Smooth muscle cell (in vitro differentiated cells): ENCODE data around the gene GLIPR1. TPM values are rescaled to one million over a fixed set of nuclear protein-coding genes. Genes with fewer than 3 reads are reported as not detected.
"Not testable (repeated sequence)": the region's sequence is repeated elsewhere in the genome, so short reads cannot be mapped to it uniquely, and the experiment has no call there.

Experiments
- DNase-seq: peaks from one replicate; lab custom pipeline; 2025; ENCODE audit not compliant: unreplicated experiment; lab: John Stamatoyannopoulos, UW
- H2AFZ ChIP-seq: fragments of 200-600 bp; sonication (generic); 2 replicates; pipeline ENCODE4 v1.6.0; 2016; ENCODE audit warnings: antibody characterized with exemption, low read depth, mild to moderate bottlenecking
- H3F3A ChIP-seq: fragments of 200-600 bp; sonication (generic); 2 replicates; pipeline ENCODE4 v1.6.0; 2017; ENCODE audit warnings: antibody characterized with exemption, low read depth
- H3K27ac ChIP-seq: fragments of 200-600 bp; sonication (generic); 2 replicates; pipeline ENCODE4 v1.5.1; 2016; ENCODE audit warnings: low read depth, mild to moderate bottlenecking
- H3K27me3 ChIP-seq: fragments of 200-600 bp; sonication (generic); 2 replicates; pipeline ENCODE4 v1.6.1; 2016; ENCODE audit warnings: low read depth, mild to moderate bottlenecking
- H3K36me3 ChIP-seq: fragments of 200-600 bp; sonication (generic); 2 replicates; pipeline ENCODE4 v1.5.1; 2016; ENCODE audit warnings: low read depth
- H3K4me1 ChIP-seq: fragments of 200-600 bp; sonication (generic); 2 replicates; pipeline ENCODE4 v1.5.1; 2016; ENCODE audit warnings: low read depth
- H3K4me2 ChIP-seq: fragments of 200-600 bp; sonication (generic); 2 replicates; pipeline ENCODE4 v1.6.0; 2016; ENCODE audit warnings: mild to moderate bottlenecking
- H3K4me3 ChIP-seq: fragments of 200-600 bp; sonication (generic); 2 replicates; pipeline ENCODE4 v1.5.1; 2016; ENCODE audit warnings: mild to moderate bottlenecking
- H3K79me2 ChIP-seq: fragments of 200-600 bp; sonication (generic); 2 replicates; pipeline ENCODE4 v1.6.0; 2016; ENCODE audit warnings: low read depth, mild to moderate bottlenecking
- H3K9ac ChIP-seq: fragments of 200-600 bp; sonication (generic); 2 replicates; pipeline ENCODE4 v1.6.0; 2016; ENCODE audit warnings: low read depth
- H3K9me3 ChIP-seq: fragments of 200-600 bp; sonication (generic); replicated peaks from 2 replicates; pipeline ENCODE4 v1.5.1; 2016; ENCODE audit warnings: low read depth
- H4K20me1 ChIP-seq: fragments of 200-600 bp; sonication (generic); 2 replicates; pipeline ENCODE4 v1.6.0; 2016; ENCODE audit warnings: low read depth
- CTCF ChIP-seq: fragments of 200-600 bp; sonication (generic); IDR thresholded peaks from 2 replicates; pipeline ENCODE4 v1.5.1; 2017; ENCODE audit warnings: borderline replicate concordance, mild to moderate bottlenecking, antibody characterized with exemption; ENCODE audit not compliant: insufficient read depth, poor library complexity, severe bottlenecking
- WGBS: methylation state at CpG from one replicate; pipeline ENCODE4 v1.1.7; 2016; ENCODE audit warnings: low lambda C conversion rate; 5-methylcytosine and 5-hydroxymethylcytosine counted together
- polyA plus RNA-seq: library from polyadenylated mRNA; unstranded; fragments of >200 nt; fragmentation: Nextera tagmentation; extraction: Ambion mirVana; gene quantifications from 2 replicates; pipeline ENCODE4 v1.2.1, GENCODE V29; 2016
- total RNA-seq: library from RNA; depleted of rRNA; stranded (reverse); fragments of >200 nt; gene quantifications from 2 replicates; pipeline ENCODE4 v1.2.3, GENCODE V29; 2014

Gene GLIPR1
- total and polyA plus RNA-seq, 2 experiments from 2014 or later: 199 to 200 TPM

GRCh38 chr12:75438059-75438754, 42.3 kb upstream of the GLIPR1 start:
- WGBS: 83% methylated on average over 4 of the region's 4 CpGs
- Histone ChIP-seq H3F3A (no peaks in the 10 kb centered on the region), H3K79me2 (no peaks in the 10 kb centered on the region), H3K9ac (no peak overlapping the region), H4K20me1 (no peaks in the 10 kb centered on the region), H3K27me3 (no peaks in the 10 kb centered on the region), H3K4me3 (no peak overlapping the region), H2AFZ (no peak overlapping the region), H3K4me2 (no peak overlapping the region), H3K9me3 (peaks cover 6% of the 10 kb centered on the region), H3K27ac (no peak overlapping the region), H3K4me1 (no peaks in the 10 kb centered on the region), H3K36me3 (no peaks in the 10 kb centered on the region)
- no peak for DNase-seq
- no peak for TF ChIP-seq CTCF

- no peak overlapping the region for H2AFZ ChIP-seq
- H3K9me3 ChIP-seq: peaks cover 6% of the 10 kb centered on the region
- H4K20me1 ChIP-seq: no peaks in the 10 kb centered on the region
- H3K27ac ChIP-seq: no peak overlapping the region
- no peaks in the 10 kb centered on the region for H3K79me2 ChIP-seq
- no peak overlapping the region for H3K9ac ChIP-seq
- DNase-seq: no peak
- no peak overlapping the region for H3K4me3 ChIP-seq
- no peaks in the 10 kb centered on the region for H3K4me1 ChIP-seq
- H3K36me3 ChIP-seq: no peaks in the 10 kb centered on the region
- no peaks in the 10 kb centered on the region for H3K27me3 ChIP-seq
- no peak for TF ChIP-seq CTCF
- H3F3A ChIP-seq: no peaks in the 10 kb centered on the region
- no peak overlapping the region for H3K4me2 ChIP-seq
- WGBS: 87% methylated on average over 2 of the region's 2 CpGs
These were observed 41.5 kb upstream of the GLIPR1 start for GRCh38 chr12:75439048-75439447.

GRCh38 chr12:75439930-75440329, 40.6 kb upstream of the GLIPR1 start:
- TF ChIP-seq CTCF: no peak
- DNase-seq: no peak
- Histone ChIP-seq H4K20me1 (no peaks in the 10 kb centered on the region), H3K4me3 (no peak overlapping the region), H3K9me3 (peaks cover 6% of the 10 kb centered on the region), H2AFZ (no peak overlapping the region), H3K27ac (no peak overlapping the region), H3K4me2 (no peak overlapping the region), H3K36me3 (no peaks in the 10 kb centered on the region), H3K79me2 (no peaks in the 10 kb centered on the region), H3K4me1 (no peaks in the 10 kb centered on the region), H3K9ac (no peak overlapping the region), H3K27me3 (no peaks in the 10 kb centered on the region), H3F3A (no peaks in the 10 kb centered on the region)

- H3K36me3 ChIP-seq, H3K4me3 ChIP-seq, H3F3A ChIP-seq, H3K79me2 ChIP-seq, H3K4me1 ChIP-seq, H3K27ac ChIP-seq, H3K4me2 ChIP-seq, H3K27me3 ChIP-seq, H4K20me1 ChIP-seq, H3K9ac ChIP-seq, H3K9me3 ChIP-seq, DNase-seq, H2AFZ ChIP-seq: not testable (repeated sequence)
- 87% methylated on average over 4 of the region's 4 CpGs for WGBS
These were observed 38.7 kb upstream of the GLIPR1 start for GRCh38 chr12:75441687-75442449.

- DNase-seq, H2AFZ ChIP-seq, H3K36me3 ChIP-seq, H4K20me1 ChIP-seq, H3K4me1 ChIP-seq, H3K9me3 ChIP-seq, H3K27ac ChIP-seq, H3F3A ChIP-seq, H3K4me3 ChIP-seq, H3K4me2 ChIP-seq, H3K79me2 ChIP-seq, H3K9ac ChIP-seq, H3K27me3 ChIP-seq: not testable (repeated sequence)
- WGBS: 34% methylated on average over 3 of the region's 3 CpGs
These were observed 38.1 kb upstream of the GLIPR1 start for GRCh38 chr12:75442454-75442853.
